Neural progenitor cell (in vitro differentiated cells): ENCODE results near the gene ORC3. TPM values are rescaled to one million over a fixed set of nuclear protein-coding genes. Genes with fewer than 3 reads are reported as not detected.

Experiments used
- DNase-seq: peaks from one replicate; pipeline ENCODE4 v3.0.0-alpha.2; 2016; ENCODE audit warnings: low spot score
- H2AFZ ChIP-seq: fragments of 200-600 bp; sonication (generic); replicated peaks from 2 replicates; pipeline ENCODE4 v1.6.1; 2016; ENCODE audit warnings: antibody characterized with exemption
- H3F3A ChIP-seq: fragments of 200-600 bp; sonication (generic); 2 replicates; pipeline ENCODE4 v1.6.1; 2016; ENCODE audit warnings: antibody characterized with exemption, low read depth
- H3K27ac ChIP-seq: fragments of 200-600 bp; sonication (generic); 2 replicates; pipeline ENCODE4 v1.5.1; 2016; ENCODE audit warnings: mild to moderate bottlenecking
- H3K27me3 ChIP-seq: fragments of 200-600 bp; sonication (generic); 2 replicates; pipeline ENCODE4 v1.6.1; 2016; ENCODE audit warnings: mild to moderate bottlenecking, moderate library complexity
- H3K36me3 ChIP-seq: fragments of 200-600 bp; sonication (generic); 2 replicates; pipeline ENCODE4 v1.5.1; 2016
- H3K4me1 ChIP-seq: fragments of 200-600 bp; sonication (generic); 2 replicates; pipeline ENCODE4 v1.6.1; 2016; ENCODE audit warnings: mixed run types
- H3K4me2 ChIP-seq: fragments of 200-600 bp; sonication (generic); 2 replicates; pipeline ENCODE4 v1.6.1; 2016
- H3K4me3 ChIP-seq: fragments of 200-600 bp; sonication (generic); 2 replicates; pipeline ENCODE4 v1.5.1; 2016
- H3K79me2 ChIP-seq: fragments of 200-600 bp; sonication (generic); 2 replicates; pipeline ENCODE4 v1.6.1; 2016; ENCODE audit warnings: low read depth
- H3K9ac ChIP-seq: fragments of 200-600 bp; sonication (generic); 2 replicates; pipeline ENCODE4 v1.6.1; 2016
- H3K9me3 ChIP-seq: fragments of 200-600 bp; sonication (generic); 2 replicates; pipeline ENCODE4 v1.5.1; 2016; ENCODE audit warnings: low read depth
- H4K20me1 ChIP-seq: fragments of 200-600 bp; sonication (generic); 2 replicates; pipeline ENCODE4 v1.6.1; 2016; ENCODE audit warnings: low read depth
- H3K27ac Mint-ChIP-seq: 3 replicates; pipeline ENCODE4 v1.8.0; 2021; ENCODE audit warnings: mixed read lengths
- H3K27me3 Mint-ChIP-seq: 2 replicates; pipeline ENCODE4 v1.8.0; 2022; ENCODE audit warnings: low read depth, mild to moderate bottlenecking, inconsistent platforms, moderate library complexity, mixed read lengths; ENCODE audit not compliant: insufficient read depth
- H3K36me3 Mint-ChIP-seq: 3 replicates; pipeline ENCODE4 v1.8.0; 2021; ENCODE audit warnings: mixed read lengths
- H3K4me1 Mint-ChIP-seq: 3 replicates; pipeline ENCODE4 v1.8.0; 2021; ENCODE audit warnings: mixed read lengths
- H3K4me3 Mint-ChIP-seq: 3 replicates; pipeline ENCODE4 v1.8.0; 2021; ENCODE audit warnings: mild to moderate bottlenecking, moderate library complexity, mixed read lengths
- H3K9me3 Mint-ChIP-seq: 3 replicates; pipeline ENCODE4 v1.8.0; 2020; ENCODE audit warnings: mixed read lengths
- EZH2 ChIP-seq: fragments of 200-600 bp; sonication (generic); IDR thresholded peaks from 2 replicates; pipeline ENCODE4 v1.6.1; 2017; ENCODE audit warnings: antibody characterized with exemption, mild to moderate bottlenecking, moderate library complexity
- EZH2phosphoT487 ChIP-seq: fragments of 200-600 bp; sonication (generic); IDR thresholded peaks from 2 replicates; pipeline ENCODE4 v1.6.1; 2017; ENCODE audit warnings: antibody characterized with exemption
- total RNA-seq: library from RNA; depleted of rRNA; stranded (reverse); fragments of >200 nt; gene quantifications from 2 replicates; pipeline ENCODE4 v1.2.3, GENCODE V29; 2015; ENCODE audit warnings: low replicate concordance
- TF ChIP-seq, protein P1 (sequence below): fragments of 200-600 bp; sonication (generic); IDR thresholded peaks from 2 replicates; pipeline ENCODE4 v1.5.1; 2017; ENCODE audit warnings: antibody characterized with exemption, mild to moderate bottlenecking

ORC3 gene
- total RNA-seq, 1 donor from 2014 or later: 99.3 TPM

DNA sequence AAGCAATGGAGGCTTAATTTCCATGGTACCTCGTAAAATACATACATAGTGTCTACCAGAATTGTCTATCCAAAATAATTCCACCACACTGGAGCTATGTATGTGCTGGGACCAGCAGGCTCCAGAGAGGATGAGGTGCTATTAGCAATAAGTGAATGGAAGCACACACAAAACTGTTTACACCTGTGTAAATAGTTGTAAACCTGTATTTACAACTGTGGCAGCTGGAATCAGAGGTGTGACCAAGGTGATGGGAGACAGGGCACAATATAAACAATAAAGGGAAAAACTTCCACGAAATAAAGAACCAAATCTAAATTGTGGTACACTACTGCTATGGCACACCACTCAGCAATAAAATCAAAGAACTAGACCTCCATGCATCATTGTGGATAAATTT, 14.5 kb upstream of the ORC3 start:
- Histone ChIP-seq H3K36me3 (peaks cover 5% of the 10 kb centered on the region), H3K27me3 (no peaks in the 10 kb centered on the region), H4K20me1 (peaks cover 12% of the 10 kb centered on the region), H3K27ac (no peak overlapping the region), H3K9me3 (no peaks in the 10 kb centered on the region), H2AFZ (no peak overlapping the region), H3F3A (no peaks in the 10 kb centered on the region), H3K4me1 (no peaks in the 10 kb centered on the region), H3K4me2 (no peak overlapping the region), H3K4me3 (no peak overlapping the region), H3K9ac (no peak overlapping the region), H3K79me2 (peaks cover 92% of the 10 kb centered on the region)
- Mint-ChIP-seq H3K27me3 (no peaks in the 10 kb centered on the region), H3K27ac (no peak overlapping the region), H3K9me3 (no peaks in the 10 kb centered on the region), H3K36me3 (peaks cover 18% of the 10 kb centered on the region), H3K4me3 (no peak overlapping the region), H3K4me1 (peaks cover 7% of the 10 kb centered on the region)
- TF ChIP-seq, protein P1, sequence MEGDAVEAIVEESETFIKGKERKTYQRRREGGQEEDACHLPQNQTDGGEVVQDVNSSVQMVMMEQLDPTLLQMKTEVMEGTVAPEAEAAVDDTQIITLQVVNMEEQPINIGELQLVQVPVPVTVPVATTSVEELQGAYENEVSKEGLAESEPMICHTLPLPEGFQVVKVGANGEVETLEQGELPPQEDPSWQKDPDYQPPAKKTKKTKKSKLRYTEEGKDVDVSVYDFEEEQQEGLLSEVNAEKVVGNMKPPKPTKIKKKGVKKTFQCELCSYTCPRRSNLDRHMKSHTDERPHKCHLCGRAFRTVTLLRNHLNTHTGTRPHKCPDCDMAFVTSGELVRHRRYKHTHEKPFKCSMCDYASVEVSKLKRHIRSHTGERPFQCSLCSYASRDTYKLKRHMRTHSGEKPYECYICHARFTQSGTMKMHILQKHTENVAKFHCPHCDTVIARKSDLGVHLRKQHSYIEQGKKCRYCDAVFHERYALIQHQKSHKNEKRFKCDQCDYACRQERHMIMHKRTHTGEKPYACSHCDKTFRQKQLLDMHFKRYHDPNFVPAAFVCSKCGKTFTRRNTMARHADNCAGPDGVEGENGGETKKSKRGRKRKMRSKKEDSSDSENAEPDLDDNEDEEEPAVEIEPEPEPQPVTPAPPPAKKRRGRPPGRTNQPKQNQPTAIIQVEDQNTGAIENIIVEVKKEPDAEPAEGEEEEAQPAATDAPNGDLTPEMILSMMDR: no peak
- TF ChIP-seq EZH2 (no peak), EZH2phosphoT487 (no peak)
- DNase-seq: no peak

DNA sequence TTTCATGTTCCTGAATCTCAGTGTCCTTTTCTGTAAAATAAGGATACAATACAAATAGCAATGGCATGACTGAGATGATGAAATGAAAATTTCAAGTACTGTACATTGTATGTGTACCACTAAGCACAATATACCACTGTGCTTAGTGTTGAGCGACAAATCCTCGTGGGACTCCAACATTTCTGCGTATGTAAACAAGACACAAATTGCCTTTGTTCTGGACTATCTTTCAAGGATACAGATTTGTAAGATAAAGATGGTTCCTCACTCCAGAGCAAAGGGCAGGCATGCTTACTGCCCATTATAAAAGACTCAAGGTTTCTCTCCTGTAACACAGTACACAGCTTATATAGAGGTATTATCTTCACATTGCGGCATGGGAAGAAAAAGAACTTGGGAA, 6.1 kb upstream of the ORC3 start:
- peaks cover 5% of the 10 kb centered on the region for H3K36me3 ChIP-seq
- peaks cover 91% of the 10 kb centered on the region for H3K79me2 ChIP-seq
- no peak overlapping the region for H3K27ac ChIP-seq
- H3K4me1 ChIP-seq: peaks cover 7% of the 10 kb centered on the region
- no peaks in the 10 kb centered on the region for H3K27me3 ChIP-seq
- Mint-ChIP-seq H3K9me3 (no peaks in the 10 kb centered on the region), H3K4me1 (peaks cover 4% of the 10 kb centered on the region), H3K27ac (no peak overlapping the region), H3K27me3 (no peaks in the 10 kb centered on the region), H3K36me3 (peaks cover 36% of the 10 kb centered on the region), H3K4me3 (no peak overlapping the region)
- no peak for DNase-seq
- no peak overlapping the region for H3K4me2 ChIP-seq
- H3K9me3 ChIP-seq: no peaks in the 10 kb centered on the region
- no peak overlapping the region for H2AFZ ChIP-seq
- TF ChIP-seq EZH2phosphoT487 (no peak), EZH2 (no peak)
- TF ChIP-seq, protein P1: no peak
- H3F3A ChIP-seq: no peaks in the 10 kb centered on the region
- peaks cover 25% of the 10 kb centered on the region for H4K20me1 ChIP-seq
- no peak overlapping the region for H3K9ac ChIP-seq
- no peak overlapping the region for H3K4me3 ChIP-seq

DNA sequence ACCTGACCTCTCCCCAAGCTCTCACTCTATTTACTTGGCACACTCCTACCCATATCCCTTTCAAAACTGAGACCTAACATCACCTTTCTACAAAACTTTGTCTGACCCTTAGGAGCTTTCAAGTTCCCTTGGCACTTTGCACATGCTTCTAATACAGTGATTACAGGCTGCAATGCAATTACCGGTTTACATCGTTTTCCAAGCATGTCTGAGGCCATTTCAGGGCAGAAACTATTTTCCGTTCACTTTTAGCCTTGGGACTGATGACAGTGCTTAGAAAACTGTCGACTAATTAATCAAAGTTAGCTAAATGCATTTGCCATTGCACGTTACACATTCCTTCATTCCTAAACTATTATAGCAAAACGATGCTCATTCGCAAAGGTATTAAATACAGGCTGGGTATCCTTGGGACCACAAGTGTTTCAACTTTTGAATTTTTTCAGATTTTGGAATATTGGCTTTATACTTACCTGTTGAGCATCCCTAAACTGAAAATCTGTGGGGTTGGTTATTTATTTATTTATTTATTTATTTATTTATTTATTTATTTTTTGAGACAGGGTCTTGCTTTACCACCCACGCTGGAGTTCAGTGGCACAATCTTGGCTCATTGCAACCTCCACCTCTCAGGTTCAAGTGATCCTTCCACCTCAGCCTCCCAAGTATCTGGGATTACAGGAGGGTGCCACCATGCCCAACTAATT, 3.4 kb upstream of the ORC3 start:
- no peak overlapping the region for H3K27ac Mint-ChIP-seq
- no peak overlapping the region for H3K4me2 ChIP-seq

More for the DNA sequence above, 3.4 kb upstream of the ORC3 start:
- H4K20me1 ChIP-seq: peaks cover 25% of the 10 kb centered on the region
- Mint-ChIP-seq H3K9me3 (no peaks in the 10 kb centered on the region), H3K36me3 (peaks cover 22% of the 10 kb centered on the region), H3K4me1 (peaks cover 20% of the 10 kb centered on the region), H3K27me3 (no peaks in the 10 kb centered on the region), H3K4me3 (no peak overlapping the region)
- peaks cover 5% of the 10 kb centered on the region for H3K36me3 ChIP-seq
- peaks cover 13% of the 10 kb centered on the region for H3K4me1 ChIP-seq
- no peak overlapping the region for H3K9ac ChIP-seq
- H3F3A ChIP-seq: no peaks in the 10 kb centered on the region
- no peak overlapping the region for H3K27ac ChIP-seq
- peaks cover 94% of the 10 kb centered on the region for H3K79me2 ChIP-seq
- H3K4me3 ChIP-seq: no peak overlapping the region
- H3K9me3 ChIP-seq: no peaks in the 10 kb centered on the region
- TF ChIP-seq EZH2phosphoT487 (no peak), EZH2 (no peak)
- TF ChIP-seq, protein P1: no peak
- no peak for DNase-seq
- no peaks in the 10 kb centered on the region for H3K27me3 ChIP-seq
- H2AFZ ChIP-seq: no peak overlapping the region
